Measurements from ENCODE around the gene EVI5. TPM values are rescaled to one million over a fixed set of nuclear protein-coding genes. Genes with fewer than 3 reads are reported as not detected.

EVI5 gene
- total RNA-seq, 1 donor = 58.7 TPM

- no peak overlapping the region for H3K4me3 ChIP-seq (ENCODE audit: low read depth, low read length)
- TF ChIP-seq CTCF (IDR thresholded peaks at IDR 0.05; ENCODE audit: insufficient read depth, low read depth, low read length) = no peak
- DNase-seq (ENCODE audit: low read depth) = peak; percentile 83
Observed at GRCh38 chr1:92583821-92584760, 200.8 kb downstream of the EVI5 start.

- H3K4me3 ChIP-seq (ENCODE audit: low read depth, low read length) = no peak overlapping the region
- DNase-seq (ENCODE audit: low read depth) = peak; percentile 26
- no peak for TF ChIP-seq CTCF (IDR thresholded peaks at IDR 0.05; ENCODE audit: insufficient read depth, low read depth, low read length)
Observed at GRCh38 chr1:92577261-92577895, 207.5 kb downstream of the EVI5 start.

- H3K4me3 ChIP-seq (ENCODE audit: low read depth, low read length) = no peak overlapping the region
- no peak for TF ChIP-seq CTCF (IDR thresholded peaks at IDR 0.05; ENCODE audit: insufficient read depth, low read depth, low read length)
- DNase-seq (ENCODE audit: low read depth) = no peak
Observed at GRCh38 chr1:92575123-92575522, 209.8 kb downstream of the EVI5 start.

GRCh38 chr1:92572520-92572919 lies 212.4 kb downstream of the EVI5 start:
- H3K4me3 ChIP-seq (ENCODE audit: low read depth, low read length) = no peak overlapping the region
- TF ChIP-seq CTCF (IDR thresholded peaks at IDR 0.05; ENCODE audit: insufficient read depth, low read depth, low read length) = no peak
- DNase-seq (ENCODE audit: low read depth) = no peak

- no peak overlapping the region for H3K4me3 ChIP-seq (ENCODE audit: low read depth, low read length)
- DNase-seq (ENCODE audit: low read depth) = no peak
- TF ChIP-seq CTCF (IDR thresholded peaks at IDR 0.05; ENCODE audit: insufficient read depth, low read depth, low read length) = no peak
Observed at GRCh38 chr1:92571578-92571977, 213.3 kb downstream of the EVI5 start.

- peak; percentile 65 for DNase-seq (ENCODE audit: low read depth)
- H3K4me3 ChIP-seq (ENCODE audit: low read depth, low read length) = no peak overlapping the region
- no peak for TF ChIP-seq CTCF (IDR thresholded peaks at IDR 0.05; ENCODE audit: insufficient read depth, low read depth, low read length)
Observed at GRCh38 chr1:92567211-92567868, 217.6 kb downstream of the EVI5 start.
